Central memory CD8-positive, alpha-beta T cell (primary cell): Measurements from ENCODE around the gene CLCA1.

Experiments used
- ATAC-seq: fragments of 150-1000 bp; cut with Tn5 transposase; replicated peaks from 2 replicates; pipeline ENCODE4 v1.10.0; 2022; ENCODE audit warnings: mild to moderate bottlenecking, moderate FRiP score, moderate number of reproducible peaks; ENCODE audit not compliant: poor library complexity, severe bottlenecking; ENCODE audit errors: extremely low read depth
- DNase-seq, 2 donors: peaks; one replicate each; pipeline ENCODE4 v3.0.0; 2021; ENCODE audit warnings: low spot score in 2 of 2
- H3K27ac Mint-ChIP-seq: one replicate; pipeline ENCODE4 v1.8.0; 2022; ENCODE audit warnings: low read depth, mild to moderate bottlenecking, moderate library complexity, mixed read lengths
- H3K27me3 Mint-ChIP-seq: one replicate; pipeline ENCODE4 v1.8.0; 2022; ENCODE audit warnings: mixed read lengths
- H3K36me3 Mint-ChIP-seq: one replicate; pipeline ENCODE4 v1.8.0; 2022; ENCODE audit warnings: mild to moderate bottlenecking, moderate library complexity, mixed read lengths; ENCODE audit not compliant: insufficient read depth
- H3K4me1 Mint-ChIP-seq: one replicate; pipeline ENCODE4 v1.8.0; 2022; ENCODE audit warnings: mixed read lengths
- H3K4me3 Mint-ChIP-seq: one replicate; pipeline ENCODE4 v1.8.0; 2022; ENCODE audit warnings: mild to moderate bottlenecking, moderate library complexity, mixed read lengths
- H3K9me3 Mint-ChIP-seq: one replicate; pipeline ENCODE4 v1.8.0; 2022; ENCODE audit warnings: mixed read lengths

CLCA1 gene

GRCh38 chr1:86548839-86549238, 80.1 kb downstream of the CLCA1 start:
- no peak overlapping the region for H3K4me3 Mint-ChIP-seq
- DNase-seq, result no peak
- H3K9me3 Mint-ChIP-seq, result no peaks in the 10 kb centered on the region
- no peak for ATAC-seq
- H3K27ac Mint-ChIP-seq, result no peak overlapping the region
- H3K27me3 Mint-ChIP-seq, result peaks cover 22% of the 10 kb centered on the region
- no peaks in the 10 kb centered on the region for H3K36me3 Mint-ChIP-seq
- no peaks in the 10 kb centered on the region for H3K4me1 Mint-ChIP-seq
